ENCODE data around the gene MYO3A.

Gene MYO3A

GRCh38 chr10:26227786-26228185 lies 293.8 kb downstream of the MYO3A start:
- no peak overlapping the region for H3K27ac ChIP-seq
- TF ChIP-seq ZFX (IDR thresholded peaks at IDR 0.05): no peak
- TF ChIP-seq CTCF (conservative IDR thresholded peaks at IDR 0.05): no peak

- TF ChIP-seq ZFX (IDR thresholded peaks at IDR 0.05) (no peak), CTCF (conservative IDR thresholded peaks at IDR 0.05) (no peak)
These were observed 298.1 kb downstream of the MYO3A start for GRCh38 chr10:26232174-26232573.

GRCh38 chr10:26235761-26236160 lies 301.7 kb downstream of the MYO3A start:
- H3K27ac ChIP-seq: no peak overlapping the region
- TF ChIP-seq ZFX (IDR thresholded peaks at IDR 0.05) (no peak), CTCF (conservative IDR thresholded peaks at IDR 0.05) (no peak)

More at GRCh38 chr10:26232174-26232573, 298.1 kb downstream of the MYO3A start:
- no peak overlapping the region for H3K27ac ChIP-seq

- TF ChIP-seq ZFX (IDR thresholded peaks at IDR 0.05): no peak
- no peak for TF ChIP-seq CTCF (conservative IDR thresholded peaks at IDR 0.05)
These were observed 304.3 kb downstream of the MYO3A start for GRCh38 chr10:26238378-26238777.

GRCh38 chr10:26242706-26243350 lies 308.8 kb downstream of the MYO3A start:
- H3K27ac ChIP-seq: no peak overlapping the region
- TF ChIP-seq ZFX (IDR thresholded peaks at IDR 0.05) (no peak), CTCF (conservative IDR thresholded peaks at IDR 0.05) (no peak)

More at GRCh38 chr10:26238378-26238777, 304.3 kb downstream of the MYO3A start:
- H3K27ac ChIP-seq: no peak overlapping the region

- TF ChIP-seq CTCF (conservative IDR thresholded peaks at IDR 0.05) (no peak), ZFX (IDR thresholded peaks at IDR 0.05) (no peak)
- no peak overlapping the region for H3K27ac ChIP-seq
These were observed 309.3 kb downstream of the MYO3A start for GRCh38 chr10:26243351-26243720.

- TF ChIP-seq CTCF (conservative IDR thresholded peaks at IDR 0.05) (no peak), ZFX (IDR thresholded peaks at IDR 0.05) (no peak)
- no peak overlapping the region for H3K27ac ChIP-seq
These were observed 315.7 kb downstream of the MYO3A start for GRCh38 chr10:26249681-26250080.
